Measurements from ENCODE around the gene EIF4G3. TPM values are rescaled to one million over a fixed set of nuclear protein-coding genes. Genes with fewer than 3 reads are reported as not detected.

Gene EIF4G3
- total RNA-seq, 4 donors from 2014 or later: 48.6 to 73.6 (median 57.9) TPM

Small RNA genes within 50 kb of the gene (small RNA-seq; reads per million reads assigned to genes)
- gene AL627311.1: 0 reads per million in 4 donors
- 0 reads per million in 4 donors for gene MIR1256
- 0 reads per million in 4 donors for gene RNU7-200P

Other genes starting within 250 kb of the EIF4G3 start
- 10 to 100 TPM; 68.3 to 94.7 (median 69.9) TPM for gene ECE1, start 113.6 kb upstream of the EIF4G3 start, total RNA-seq

All from gastroesophageal sphincter (tissue), 4 donors.